CD14-positive monocyte (primary cell): ENCODE data around the gene LAMB3. TPM values are rescaled to one million over a fixed set of nuclear protein-coding genes. Genes with fewer than 3 reads are reported as not detected.

Experiments used
- DNase-seq, 3 donors: peaks; one replicate each; pipeline ENCODE4 v3.0.0-alpha.2; 2011 to 2022
- H2AFZ ChIP-seq: 2 replicates; pipeline ENCODE4 v1.6.0; 2012; ENCODE audit warnings: mild to moderate bottlenecking, low read depth, low read length, inconsistent platforms; ENCODE audit not compliant: insufficient read depth, poor library complexity, severe bottlenecking
- H3K27ac ChIP-seq, 2 donors: 1 replicate in 1 of 2; 2 replicates in 1 of 2; pipeline ENCODE4 v1.5.1; 2012 to 2013; ENCODE audit warnings: low read length in 2 of 2, control low read depth in 1 of 2, inconsistent platforms in 1 of 2, low read depth in 1 of 2, mild to moderate bottlenecking in 1 of 2
- H3K27me3 ChIP-seq, 2 donors: one replicate each; pipeline versions ENCODE4 v1.6.0 to v1.6.1; 2011 to 2013; ENCODE audit warnings: low read length in 2 of 2; ENCODE audit not compliant: control insufficient read depth in 2 of 2, insufficient read depth in 2 of 2
- H3K36me3 ChIP-seq, 2 donors: replicated peaks in 1 of 2; 1 replicate in 1 of 2; 2 replicates in 1 of 2; pipeline versions ENCODE4 v1.5.1 to v1.6.1; 2012 to 2013; ENCODE audit warnings: low read length in 2 of 2, control low read depth in 1 of 2, inconsistent platforms in 1 of 2, mild to moderate bottlenecking in 1 of 2; ENCODE audit not compliant: insufficient read depth in 2 of 2, control insufficient read depth in 1 of 2
- H3K4me1 ChIP-seq, 2 donors: 1 replicate in 1 of 2; 2 replicates in 1 of 2; pipeline versions ENCODE4 v1.5.1 to v1.6.1; 2012 to 2013; ENCODE audit warnings: low read length in 2 of 2, control low read depth in 1 of 2, inconsistent platforms in 1 of 2, mild to moderate bottlenecking in 1 of 2, moderate library complexity in 1 of 2; ENCODE audit not compliant: insufficient read depth in 2 of 2, control insufficient read depth in 1 of 2
- H3K4me2 ChIP-seq: replicated peaks from 2 replicates; pipeline ENCODE3; 2012; ENCODE audit warnings: low read length, moderate library complexity, mild to moderate bottlenecking; ENCODE audit not compliant: poor library complexity, severe bottlenecking; ENCODE audit errors: extremely low read depth
- H3K4me3 ChIP-seq, 3 experiments: fragments of 200-600 bp in 1 of 3; sonication (generic) in 1 of 3; replicated peaks in 1 of 3; 1 replicate in 2 of 3; 2 replicates in 1 of 3; pipeline ENCODE4 v1.5.1; 2011 to 2013; ENCODE audit warnings: low read length in 3 of 3, mild to moderate bottlenecking in 3 of 3, control low read depth in 2 of 3, low read depth in 2 of 3, inconsistent platforms in 1 of 3, moderate library complexity in 1 of 3
- H3K79me2 ChIP-seq: 2 replicates; pipeline ENCODE4 v1.6.0; 2012; ENCODE audit warnings: mild to moderate bottlenecking, control low read depth, inconsistent platforms, low read length, moderate library complexity; ENCODE audit not compliant: insufficient read depth
- H3K9ac ChIP-seq: 2 replicates; pipeline ENCODE4 v1.6.0; 2017; ENCODE audit warnings: low read length, mild to moderate bottlenecking; ENCODE audit not compliant: insufficient read depth, poor library complexity, severe bottlenecking
- H3K9me3 ChIP-seq, 2 donors: replicated peaks in 1 of 2; 1 replicate in 1 of 2; 2 replicates in 1 of 2; pipeline versions ENCODE4 v1.5.1 to v1.6.1; 2012 to 2013; ENCODE audit warnings: low read length in 2 of 2, control low read depth in 1 of 2; ENCODE audit not compliant: control insufficient read depth in 1 of 2, insufficient read depth in 1 of 2
- H4K20me1 ChIP-seq: 2 replicates; pipeline ENCODE4 v1.6.0; 2012; ENCODE audit warnings: mild to moderate bottlenecking, low read length, control low read depth, moderate library complexity; ENCODE audit not compliant: insufficient read depth
- H3K27ac Mint-ChIP-seq, 7 donors: one replicate each; pipeline ENCODE4 v1.8.0; 2020; ENCODE audit warnings: mild to moderate bottlenecking in 7 of 7, mixed read lengths in 7 of 7, moderate library complexity in 6 of 7, inconsistent platforms in 2 of 7
- H3K27me3 Mint-ChIP-seq, 3 donors: one replicate each; pipeline ENCODE4 v1.8.0; 2021 to 2022; ENCODE audit warnings: low read depth in 3 of 3, mild to moderate bottlenecking in 3 of 3, mixed read lengths in 3 of 3, moderate library complexity in 3 of 3, inconsistent platforms in 1 of 3
- H3K36me3 Mint-ChIP-seq, 2 donors: one replicate each; pipeline ENCODE4 v1.8.0; 2020; ENCODE audit warnings: mixed read lengths in 2 of 2, inconsistent platforms in 1 of 2, mild to moderate bottlenecking in 1 of 2
- H3K4me1 Mint-ChIP-seq: one replicate; pipeline ENCODE4 v1.8.0; 2020; ENCODE audit warnings: mild to moderate bottlenecking, mixed read lengths
- H3K4me3 Mint-ChIP-seq, 2 donors: one replicate each; pipeline ENCODE4 v1.8.0; 2020; ENCODE audit warnings: mild to moderate bottlenecking in 2 of 2, mixed read lengths in 2 of 2, moderate library complexity in 1 of 2
- H3K9me3 Mint-ChIP-seq, 7 donors: one replicate each; pipeline ENCODE4 v1.8.0; 2020 to 2022; ENCODE audit warnings: mixed read lengths in 7 of 7, mild to moderate bottlenecking in 6 of 7, moderate library complexity in 6 of 7, inconsistent platforms in 2 of 7
- CTCF ChIP-seq: fragments of 200-600 bp; IDR thresholded peaks from one replicate; pipeline ENCODE4 v1.8.0; 2022; ENCODE audit warnings: antibody characterized with exemption, mild to moderate bottlenecking
- WGBS: methylation state at CpG from one replicate; pipeline ENCODE4 v1.1.5; 2013; ENCODE audit warnings: missing lambda C conversion rate; ENCODE audit not compliant: insufficient coverage; 5-methylcytosine and 5-hydroxymethylcytosine counted together
- intact Hi-C, 2 donors: fragments of 100-400 bp; cut with micrococcal nuclease; formaldehyde crosslinking; loops; one replicate each; pipeline versions ENCODE4 v1.15.0 to v1.15.1; 2023
- polyA plus RNA-seq, 3 donors: library from polyadenylated mRNA; depleted of rRNA in 1 of 3; unstranded in 2 of 3; stranded (reverse) in 1 of 3; fragments of 300-500 nt in 2 of 3; fragments of >200 nt in 1 of 3; fragmentation: Illumina TruSeq in 2 of 3; gene quantifications; 1 replicate in 2 of 3; 2 replicates in 1 of 3; pipeline ENCODE4 v1.2.3, GENCODE V29; 2012 to 2021

The LAMB3 gene
- polyA plus RNA-seq, 3 donors: 0.29 to 0.67 (median 0.30) TPM

- intact Hi-C loops: no loop called here
Measured at GRCh38 chr1:209688746-209689234, 36.6 kb upstream of the LAMB3 start.

GRCh38 chr1:209686322-209686721 lies 34.1 kb upstream of the LAMB3 start:
- peak overlapping the region in 1 of 2 donors; percentile 48 for H3K4me3 Mint-ChIP-seq
- no peak overlapping the region for H2AFZ ChIP-seq
- H3K4me1 Mint-ChIP-seq: peaks cover 13% of the 10 kb centered on the region
- TF ChIP-seq CTCF: no peak
- 87% methylated on average over 3 of the region's 4 CpGs for WGBS
- peaks cover 37 to 44% of the 10 kb centered on the region in 2 donors for H3K27me3 ChIP-seq
- peaks cover 6 to 8% of the 10 kb centered on the region in 2 donors for H3K4me1 ChIP-seq
- H3K9me3 ChIP-seq: no peaks in the 10 kb centered on the region
- no peak overlapping the region for H3K4me3 ChIP-seq
- no peaks in the 10 kb centered on the region for H3K36me3 ChIP-seq
- no peak overlapping the region for H3K4me2 ChIP-seq
- no peaks in the 10 kb centered on the region for H3K9me3 Mint-ChIP-seq
- no peaks in the 10 kb centered on the region for H3K79me2 ChIP-seq
- H4K20me1 ChIP-seq: no peaks in the 10 kb centered on the region
- no peak overlapping the region for H3K27ac Mint-ChIP-seq
- H3K9ac ChIP-seq: no peak overlapping the region
- intact Hi-C loops: no loop called here
- H3K27ac ChIP-seq: no peak overlapping the region
- H3K36me3 Mint-ChIP-seq: no peaks in the 10 kb centered on the region
- no peak for DNase-seq
- H3K27me3 Mint-ChIP-seq: peaks cover 12 to 52% (median 40%) of the 10 kb centered on the region in 3 donors

More at GRCh38 chr1:209688746-209689234, 36.6 kb upstream of the LAMB3 start:
- Mint-ChIP-seq H3K4me3 (no peak overlapping the region), H3K27me3 (peaks cover 9 to 39% (median 27%) of the 10 kb centered on the region in 3 donors), H3K4me1 (peaks cover 21% of the 10 kb centered on the region), H3K36me3 (no peaks in the 10 kb centered on the region), H3K27ac (no peak overlapping the region), H3K9me3 (no peaks in the 10 kb centered on the region)
- Histone ChIP-seq H3K4me1 (peaks cover 10 to 15% of the 10 kb centered on the region in 2 donors), H3K9ac (no peak overlapping the region), H3K79me2 (no peaks in the 10 kb centered on the region), H3K36me3 (no peaks in the 10 kb centered on the region), H3K4me2 (no peak overlapping the region), H3K4me3 (no peak overlapping the region), H2AFZ (no peak overlapping the region), H3K27ac (no peak overlapping the region), H3K9me3 (no peaks in the 10 kb centered on the region), H3K27me3 (peaks cover 15 to 24% of the 10 kb centered on the region in 2 donors), H4K20me1 (no peaks in the 10 kb centered on the region)
- DNase-seq: no peak
- TF ChIP-seq CTCF: no peak
- WGBS: no CpG with 5 or more reads among the region's 1 CpG
